ENCODE data around the gene TTYH1.

DNA sequence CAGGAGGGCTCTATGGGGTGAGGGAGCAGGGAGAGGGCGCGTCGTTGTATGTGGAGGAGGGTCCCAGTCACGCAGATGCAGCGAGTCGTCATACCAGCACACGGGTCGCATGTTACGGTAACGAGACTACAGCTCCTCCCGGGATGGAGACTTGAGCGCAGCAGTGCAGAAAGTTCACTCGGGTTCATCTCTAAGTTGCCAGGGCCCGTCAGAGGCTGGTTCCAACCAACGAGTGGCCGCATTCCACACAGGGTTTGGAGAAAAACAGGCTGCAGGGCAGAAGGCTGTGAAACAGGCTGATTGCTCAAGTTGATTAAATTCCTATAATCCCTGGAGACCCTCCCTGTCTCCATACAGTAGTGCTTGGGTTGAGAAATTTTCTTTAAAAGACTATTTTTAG lies 21.9 kb upstream of the TTYH1 start:
- TF ChIP-seq HDGF (IDR thresholded peaks at IDR 0.05; ENCODE audit: borderline replicate concordance): no peak
- no peak for TF ChIP-seq CTBP1 (IDR thresholded peaks at IDR 0.05; ENCODE audit: borderline replicate concordance)
- TF ChIP-seq LEF1 (IDR thresholded peaks at IDR 0.05; ENCODE audit: borderline replicate concordance): no peak
- no peak for TF ChIP-seq FOXK2 (IDR thresholded peaks at IDR 0.05)
- TF ChIP-seq SP1 (IDR thresholded peaks at IDR 0.05): no peak
- no peak for TF ChIP-seq ZNF384 (IDR thresholded peaks at IDR 0.05)
- no peak for TF ChIP-seq FOXA1 (IDR thresholded peaks at IDR 0.05)
- no peak for TF ChIP-seq FOXM1 (IDR thresholded peaks at IDR 0.05; ENCODE audit: borderline replicate concordance)
- TF ChIP-seq ELF4 (IDR thresholded peaks at IDR 0.05): no peak
- no peak for TF ChIP-seq TARDBP (IDR thresholded peaks at IDR 0.05)
- TF ChIP-seq SUZ12 (IDR thresholded peaks at IDR 0.05): no peak

Measured in HEK293T (cell line).